GM18507 (cell line): ENCODE results near the gene CDK19.

ENCODE experiments used
- DNase-seq: peaks from one replicate; pipeline ENCODE4 v3.0.0; 2011; ENCODE audit warnings: low read depth; ENCODE audit not compliant: insufficient read length; ENCODE audit errors: extremely low spot score
- FAIRE-seq: peaks from 2 replicates; lab custom pipeline; 2011; peaks lifted over from hg19 to GRCh38; lab: Jason Lieb, UNC

Gene CDK19

DNA sequence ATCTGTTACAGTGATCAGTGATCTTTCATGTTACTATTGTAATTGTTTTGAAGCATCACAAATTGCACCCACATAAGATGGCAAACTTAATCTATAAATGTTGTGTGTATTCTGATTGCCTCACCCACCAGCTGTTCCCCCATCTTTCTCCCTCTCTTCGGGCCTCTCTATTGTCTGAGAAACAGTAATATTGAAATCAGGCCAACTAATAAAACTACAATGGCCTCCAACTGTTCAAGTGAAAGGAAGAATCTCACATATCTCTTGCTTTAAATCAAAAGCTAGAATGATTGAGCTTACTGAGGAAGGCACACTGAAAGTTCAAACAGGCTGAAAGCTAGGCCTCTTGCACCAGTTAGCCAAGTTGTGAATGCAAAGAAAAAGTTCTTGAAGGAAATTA is 141.2 kb downstream of the CDK19 start:
- FAIRE-seq (no peak), DNase-seq (no peak)

DNA sequence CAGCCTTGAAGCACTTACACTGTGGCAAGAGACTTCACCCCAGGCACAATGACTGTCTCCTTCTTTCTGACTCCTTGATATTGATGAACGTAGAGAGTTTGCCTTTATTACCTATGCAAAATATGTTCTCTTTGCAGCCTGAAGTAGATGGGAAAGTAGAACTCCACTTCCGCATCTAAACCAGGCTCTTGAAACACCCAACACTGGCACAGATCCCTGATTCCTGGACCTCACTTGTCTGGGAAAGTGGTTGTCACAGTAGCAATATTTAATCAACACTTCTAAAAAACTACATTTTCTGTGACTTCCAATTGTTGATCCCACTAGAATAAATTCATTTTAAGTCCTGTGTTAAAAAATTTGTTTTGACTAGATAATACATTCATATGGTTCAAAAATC is 143.1 kb downstream of the CDK19 start:
- DNase-seq (no peak), FAIRE-seq (no peak)

GRCh38 chr6:110671447-110671846 is 143.8 kb downstream of the CDK19 start:
- FAIRE-seq = no peak
- no peak for DNase-seq

GRCh38 chr6:110665600-110665999 is 149.7 kb downstream of the CDK19 start:
- FAIRE-seq (no peak), DNase-seq (no peak)

- DNase-seq = no peak
- FAIRE-seq = no peak
Measured at GRCh38 chr6:110664933-110665332, 150.3 kb downstream of the CDK19 start.

DNA sequence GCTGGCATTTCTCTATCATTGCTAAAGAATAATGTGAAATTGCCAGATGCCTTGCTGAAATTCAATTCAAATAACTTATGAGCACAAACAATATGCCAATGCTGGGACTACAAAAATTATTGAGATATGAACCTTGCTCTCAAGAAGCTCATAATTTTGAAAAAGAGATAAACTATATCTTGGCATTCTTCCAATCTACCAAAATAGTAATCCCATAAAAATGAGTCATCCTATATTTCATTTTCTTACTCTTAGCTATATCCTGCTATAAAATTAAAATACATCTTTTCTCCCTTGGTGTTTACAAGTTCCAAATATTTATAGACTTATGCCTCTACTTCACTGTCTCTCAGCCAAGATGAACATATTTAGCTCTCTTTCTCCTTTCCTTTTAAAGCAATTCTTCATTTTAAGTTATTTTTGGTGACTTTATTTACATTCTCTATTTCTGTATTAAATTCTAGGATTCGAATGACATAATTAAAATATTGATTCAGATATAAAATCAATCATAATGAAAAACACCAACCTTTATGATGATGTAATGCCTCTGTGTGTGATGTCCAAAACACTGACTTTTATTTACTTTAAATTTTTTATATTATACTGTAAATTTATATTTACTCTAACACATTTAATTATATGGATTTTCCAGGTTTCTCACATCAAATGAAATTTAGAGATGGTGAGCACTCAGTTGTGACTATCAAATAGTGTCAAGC is 152.6 kb downstream of the CDK19 start:
- DNase-seq = no peak

DNA sequence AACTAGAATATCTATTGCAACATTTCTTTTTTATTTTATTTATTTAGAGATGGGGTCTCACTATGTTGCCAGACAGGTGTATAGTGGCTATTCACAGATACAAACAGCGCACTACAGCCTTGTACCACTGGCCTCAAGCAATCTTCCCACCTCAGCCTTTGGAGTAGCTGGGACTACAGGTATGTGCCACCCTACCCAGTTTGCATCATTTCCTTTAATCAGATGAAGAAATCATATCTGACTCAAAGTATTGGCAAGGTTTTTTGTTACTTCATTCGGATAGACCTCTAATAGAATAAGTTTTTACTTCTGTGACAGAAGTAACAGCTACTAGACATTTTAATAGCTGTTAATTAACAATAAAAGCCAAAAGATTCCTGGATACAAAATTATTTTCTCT is 153.9 kb downstream of the CDK19 start:
- DNase-seq = no peak

More for the DNA sequence above, 152.6 kb downstream of the CDK19 start:
- no peak for FAIRE-seq

GRCh38 chr6:110660066-110660655 is 155.1 kb downstream of the CDK19 start:
- DNase-seq = no peak
- no peak for FAIRE-seq

More for the DNA sequence above, 153.9 kb downstream of the CDK19 start:
- no peak for FAIRE-seq

- FAIRE-seq (no peak), DNase-seq (no peak)
Measured at GRCh38 chr6:110658631-110659211, 156.5 kb downstream of the CDK19 start.

- no peak for DNase-seq
- no peak for FAIRE-seq
Measured at GRCh38 chr6:110656492-110656891, 158.8 kb downstream of the CDK19 start.

- DNase-seq (no peak), FAIRE-seq (no peak)
Measured at GRCh38 chr6:110655821-110656220, 159.4 kb downstream of the CDK19 start.

DNA sequence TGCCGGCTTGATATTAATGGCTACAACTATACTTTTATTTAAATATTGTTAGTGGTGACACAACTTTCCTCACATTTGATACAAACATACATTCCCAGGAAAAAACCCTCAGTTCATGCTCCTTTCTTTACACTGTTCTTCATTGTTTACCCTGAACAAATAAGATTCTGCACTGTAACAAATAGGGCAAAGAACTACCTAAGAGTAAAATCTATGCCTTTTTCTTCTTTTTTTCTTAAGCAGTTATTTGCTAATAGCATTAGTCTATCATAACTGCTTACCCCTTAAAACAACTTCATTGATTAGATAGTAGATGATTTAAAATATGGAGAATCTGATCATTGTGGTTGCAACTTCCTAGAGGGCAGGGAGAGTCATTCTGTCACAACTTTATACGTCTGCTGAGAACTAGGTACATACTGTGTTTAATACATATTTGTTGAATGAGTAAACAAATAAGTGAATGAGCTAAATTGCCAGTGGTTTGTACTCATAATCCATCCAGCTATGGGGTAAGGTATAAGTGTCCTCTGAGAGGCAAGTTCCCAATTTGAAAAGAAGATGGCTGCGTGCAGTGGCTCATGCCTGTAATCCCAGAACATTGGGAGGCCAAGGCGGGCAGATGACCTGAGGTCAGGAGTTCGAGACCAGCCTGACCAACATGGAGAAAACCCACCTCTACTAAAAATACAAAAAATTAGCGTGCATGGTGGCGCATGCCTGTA is 161.0 kb downstream of the CDK19 start:
- FAIRE-seq (peak; percentile 44), DNase-seq (no peak)

DNA sequence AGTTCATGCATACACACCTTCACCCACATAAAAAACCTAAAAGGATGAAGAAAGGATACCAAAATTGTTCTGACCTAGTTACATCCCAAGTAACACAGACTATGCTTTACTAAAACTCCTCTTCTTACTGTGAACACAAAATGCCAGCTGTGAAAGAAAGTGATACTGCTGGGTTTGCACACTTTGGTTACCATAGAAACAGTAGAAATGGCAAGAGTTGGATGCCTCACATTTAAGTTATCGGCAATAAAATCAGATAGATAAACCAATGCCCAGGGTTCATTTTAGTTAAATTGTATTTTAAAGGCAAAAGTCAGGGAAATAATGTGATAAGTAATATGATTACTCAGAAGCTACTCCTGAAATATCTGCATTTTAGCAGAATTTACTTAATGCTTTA is 161.9 kb downstream of the CDK19 start:
- no peak for FAIRE-seq
- DNase-seq = no peak

- DNase-seq (no peak), FAIRE-seq (no peak)
Measured at GRCh38 chr6:110652520-110652919, 162.7 kb downstream of the CDK19 start.

DNA sequence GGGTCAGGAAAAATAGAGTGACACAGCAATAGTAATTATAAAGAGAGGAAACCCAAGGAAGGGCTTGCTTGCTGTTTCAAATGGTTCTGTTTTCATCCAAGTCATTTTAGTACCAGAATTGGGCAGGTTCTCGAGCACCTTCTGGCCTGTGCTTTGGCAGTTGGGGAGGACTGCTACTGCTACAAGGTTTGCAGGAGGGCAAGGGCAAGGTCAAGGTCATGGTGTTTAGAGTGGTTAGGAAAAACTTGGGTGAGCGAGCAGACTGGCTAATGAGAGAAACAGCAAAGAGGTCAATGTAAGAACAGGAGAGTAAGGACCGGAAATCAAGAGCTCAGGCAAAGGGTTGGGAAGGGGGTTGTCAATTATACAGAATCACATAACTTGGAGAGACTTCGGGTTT is 164.5 kb downstream of the CDK19 start:
- no peak for FAIRE-seq
- no peak for DNase-seq

GRCh38 chr6:110649704-110650103 is 165.6 kb downstream of the CDK19 start:
- FAIRE-seq = no peak
- no peak for DNase-seq

- no peak for DNase-seq
- no peak for FAIRE-seq
Measured at GRCh38 chr6:110646951-110647910, 168.0 kb downstream of the CDK19 start.

DNA sequence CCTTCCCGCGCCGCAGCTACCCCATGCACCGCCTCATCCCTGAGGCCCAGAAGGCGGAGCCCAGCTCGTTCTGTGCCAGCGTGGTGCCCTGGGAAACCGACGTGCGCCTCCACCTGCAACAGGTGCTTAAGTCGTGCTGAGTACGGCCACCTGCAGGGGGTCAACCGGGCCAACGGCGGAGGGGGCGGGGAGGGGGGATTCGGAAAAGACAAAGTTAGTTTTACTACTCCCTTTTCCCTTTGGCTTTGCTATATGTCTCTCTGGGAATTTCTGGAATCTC is 168.9 kb downstream of the CDK19 start:
- DNase-seq (no peak), FAIRE-seq (no peak)

GRCh38 chr6:110645685-110646418 is 169.4 kb downstream of the CDK19 start:
- FAIRE-seq = no peak
- no peak for DNase-seq
